CD4-positive, alpha-beta T cell (primary cell): Measurements from ENCODE around the gene SFXN5. TPM values are rescaled to one million over a fixed set of nuclear protein-coding genes. Genes with fewer than 3 reads are reported as not detected.

Experiments used
- ATAC-seq: fragments of 200-7000 bp; cut with Tn5 transposase; one replicate; pipeline ENCODE4 v1.10.0; 2022; ENCODE audit warnings: mild to moderate bottlenecking; ENCODE audit not compliant: poor library complexity
- CTCF ChIA-PET: fragments of 350-600 bp; sonication (Branson Sonifier 250); formaldehyde crosslinking; loops from one replicate; lab custom pipeline; 2021; ENCODE audit warnings: antibody characterized with exemption, inconsistent platforms; lab: Charles Lee
- POLR2A ChIA-PET: fragments of 350-600 bp; sonication (Branson Sonifier 250); formaldehyde crosslinking; loops from one replicate; lab custom pipeline; 2021; ENCODE audit warnings: antibody characterized with exemption, inconsistent platforms; lab: Charles Lee
- DNase-seq, 14 experiments: peaks; one replicate each; pipeline ENCODE4 v3.0.0-alpha.2; 2013 to 2020; ENCODE audit warnings: mixed read lengths in 2 of 14
- H3K27ac ChIP-seq, 2 donors: one replicate each; pipeline versions ENCODE4 v1.5.1 to v1.7.0; 2013; ENCODE audit warnings: low read length in 2 of 2, low read depth in 1 of 2, mild to moderate bottlenecking in 1 of 2
- H3K27me3 ChIP-seq, 2 experiments: 1 replicate in 1 of 2; 2 replicates in 1 of 2; pipeline versions ENCODE4 v1.6.1 to v1.7.0; 2013; ENCODE audit warnings: low read length in 2 of 2, control low read depth in 1 of 2, mild to moderate bottlenecking in 1 of 2, moderate library complexity in 1 of 2; ENCODE audit not compliant: insufficient read depth in 2 of 2, control insufficient read depth in 1 of 2
- H3K36me3 ChIP-seq: one replicate; pipeline ENCODE4 v1.6.1; 2013; ENCODE audit warnings: low read length, control low read depth; ENCODE audit not compliant: insufficient read depth
- H3K4me1 ChIP-seq: one replicate; pipeline ENCODE4 v1.6.1; 2013; ENCODE audit warnings: low read length, control low read depth; ENCODE audit not compliant: insufficient read depth
- H3K4me3 ChIP-seq: one replicate; pipeline ENCODE4 v1.5.1; 2013; ENCODE audit warnings: mild to moderate bottlenecking, low read length, moderate library complexity
- H3K9me3 ChIP-seq, 2 experiments: 1 replicate in 1 of 2; 2 replicates in 1 of 2; pipeline versions ENCODE4 v1.6.1 to v1.7.0; 2013; ENCODE audit warnings: low read length in 2 of 2, mild to moderate bottlenecking in 2 of 2, control low read depth in 1 of 2, moderate library complexity in 1 of 2; ENCODE audit not compliant: control insufficient read depth in 1 of 2, insufficient read depth in 1 of 2
- H3K27ac Mint-ChIP-seq: one replicate; pipeline ENCODE4 v1.8.0; 2020; ENCODE audit warnings: mixed read lengths
- H3K27me3 Mint-ChIP-seq: one replicate; pipeline ENCODE4 v1.8.0; 2021; ENCODE audit warnings: mixed read lengths
- H3K36me3 Mint-ChIP-seq: one replicate; pipeline ENCODE4 v1.8.0; 2021; ENCODE audit warnings: low read depth, mixed read lengths
- H3K4me1 Mint-ChIP-seq: one replicate; pipeline ENCODE4 v1.8.0; 2021; ENCODE audit warnings: low read depth, mixed read lengths
- H3K4me3 Mint-ChIP-seq: one replicate; pipeline ENCODE4 v1.8.0; 2020; ENCODE audit warnings: mild to moderate bottlenecking, mixed read lengths
- H3K9me3 Mint-ChIP-seq: one replicate; pipeline ENCODE4 v1.8.0; 2020; ENCODE audit warnings: mixed read lengths
- CTCF ChIP-seq: fragments of 200-600 bp; IDR thresholded peaks from one replicate; pipeline ENCODE4 v1.8.0; 2022; ENCODE audit warnings: antibody characterized with exemption, mild to moderate bottlenecking
- intact Hi-C, 2 experiments: fragments of 100-400 bp; cut with DNase I in 1 of 2; cut with micrococcal nuclease in 1 of 2; formaldehyde crosslinking; loops; one replicate each; pipeline versions ENCODE4 v1.15.1 to v1.9.0; 2023 to 2025; cut with DNase I, micrococcal nuclease
- total RNA-seq, 174 experiments: library from RNA in 2 of 174; stranded (reverse) in 2 of 174; gene quantifications; one replicate each; pipeline ENCODE4 v1.2.3 and lab custom pipeline; 2021 to 2026

Gene SFXN5
- total RNA-seq, 2 experiments from 2014 or later, result 5.1 to 5.4 TPM

- Histone ChIP-seq H3K27ac (no peak overlapping the region), H3K27me3 (no peaks in the 10 kb centered on the region), H3K36me3 (no peaks in the 10 kb centered on the region), H3K4me3 (no peak overlapping the region), H3K9me3 (no peaks in the 10 kb centered on the region), H3K4me1 (peaks cover 27% of the 10 kb centered on the region)
- ATAC-seq, result no peak
- H3K36me3 Mint-ChIP-seq, result no peaks in the 10 kb centered on the region
- H3K27me3 Mint-ChIP-seq, result no peaks in the 10 kb centered on the region
- no peak overlapping the region for H3K4me3 Mint-ChIP-seq
- no peak for TF ChIP-seq CTCF
- intact Hi-C loops, result no loop called here
- no peak for DNase-seq
- H3K4me1 Mint-ChIP-seq, result peaks cover 19% of the 10 kb centered on the region
- ChIA-PET POLR2A (no interaction called here), CTCF (no interaction called here)
- H3K9me3 Mint-ChIP-seq, result no peaks in the 10 kb centered on the region
- H3K27ac Mint-ChIP-seq, result no peak overlapping the region
Observed at GRCh38 chr2:72952110-72952823, 119.2 kb downstream of the SFXN5 start.

- intact Hi-C loops, result no loop called here
- no peaks in the 10 kb centered on the region for H3K27me3 Mint-ChIP-seq
- ChIA-PET CTCF (no interaction called here), POLR2A (no interaction called here)
- H3K4me3 Mint-ChIP-seq, result no peak overlapping the region
- no peak for ATAC-seq
- H3K9me3 Mint-ChIP-seq, result no peaks in the 10 kb centered on the region
- DNase-seq, result no peak
- no peaks in the 10 kb centered on the region for H3K27me3 ChIP-seq
- H3K27ac ChIP-seq, result no peak overlapping the region
- H3K9me3 ChIP-seq, result no peaks in the 10 kb centered on the region
- peaks cover 19% of the 10 kb centered on the region for H3K4me1 Mint-ChIP-seq
- peaks cover 27% of the 10 kb centered on the region for H3K4me1 ChIP-seq
- H3K27ac Mint-ChIP-seq, result no peak overlapping the region
- H3K36me3 Mint-ChIP-seq, result no peaks in the 10 kb centered on the region
- H3K4me3 ChIP-seq, result no peak overlapping the region
- H3K36me3 ChIP-seq, result no peaks in the 10 kb centered on the region
- no peak for TF ChIP-seq CTCF
Observed at GRCh38 chr2:72951303-72952095, 120.0 kb downstream of the SFXN5 start.

- Mint-ChIP-seq H3K27ac (no peak overlapping the region), H3K4me3 (no peak overlapping the region), H3K27me3 (no peaks in the 10 kb centered on the region), H3K4me1 (peaks cover 19% of the 10 kb centered on the region), H3K36me3 (no peaks in the 10 kb centered on the region), H3K9me3 (no peaks in the 10 kb centered on the region)
- Histone ChIP-seq H3K27ac (no peak overlapping the region), H3K36me3 (no peaks in the 10 kb centered on the region), H3K9me3 (no peaks in the 10 kb centered on the region), H3K27me3 (no peaks in the 10 kb centered on the region), H3K4me3 (no peak overlapping the region), H3K4me1 (peaks cover 27% of the 10 kb centered on the region)
- intact Hi-C loops, result no loop called here
- ATAC-seq, result no peak
- CTCF ChIA-PET, result no interaction called here
- POLR2A ChIA-PET, result no interaction called here
- TF ChIP-seq CTCF, result no peak
- DNase-seq, result no peak
Observed at GRCh38 chr2:72950558-72951255, 120.8 kb downstream of the SFXN5 start.
